Measurements from ENCODE around the gene RHAG.

RHAG gene

DNA sequence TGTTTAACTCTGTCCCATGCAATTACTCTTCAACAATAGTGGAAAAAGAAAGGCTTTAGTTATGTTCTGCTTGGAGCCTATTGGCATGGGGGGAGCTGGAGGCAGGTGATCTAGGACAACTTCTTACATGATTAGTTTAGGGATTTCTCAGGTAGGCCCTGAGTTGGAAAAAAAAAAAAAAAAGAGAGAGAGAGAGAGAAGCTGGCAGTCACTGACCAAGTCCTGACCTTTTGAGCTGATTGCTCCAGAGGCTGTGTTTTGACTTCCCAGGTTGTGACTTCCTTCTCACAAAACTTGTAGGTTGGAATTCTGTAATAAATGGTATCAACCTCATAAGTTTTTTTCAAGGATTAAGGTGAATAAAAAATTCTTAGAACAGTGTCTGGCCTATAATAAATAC lies 78.4 kb downstream of the RHAG start:
- no peak for DNase-seq

DNA sequence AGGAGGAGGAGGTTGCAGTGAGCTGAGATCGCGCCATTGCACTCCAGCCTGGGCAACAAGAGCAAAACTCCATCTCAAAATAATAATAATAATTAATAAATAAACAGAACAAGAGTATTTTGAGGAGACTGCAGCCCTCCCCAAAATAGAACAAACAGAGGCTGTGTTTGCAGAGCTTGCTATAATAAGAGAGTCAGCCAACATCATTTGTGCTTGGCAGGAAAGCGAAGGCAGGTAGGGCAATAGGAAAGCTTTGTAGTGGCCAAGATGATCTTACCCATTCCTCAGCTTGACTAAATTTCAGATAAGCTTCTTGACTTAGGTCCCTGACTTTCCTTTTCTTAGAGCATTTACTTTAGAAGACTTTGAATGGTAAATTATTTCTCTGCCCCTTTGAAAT lies 79.5 kb downstream of the RHAG start:
- no peak for DNase-seq

DNA sequence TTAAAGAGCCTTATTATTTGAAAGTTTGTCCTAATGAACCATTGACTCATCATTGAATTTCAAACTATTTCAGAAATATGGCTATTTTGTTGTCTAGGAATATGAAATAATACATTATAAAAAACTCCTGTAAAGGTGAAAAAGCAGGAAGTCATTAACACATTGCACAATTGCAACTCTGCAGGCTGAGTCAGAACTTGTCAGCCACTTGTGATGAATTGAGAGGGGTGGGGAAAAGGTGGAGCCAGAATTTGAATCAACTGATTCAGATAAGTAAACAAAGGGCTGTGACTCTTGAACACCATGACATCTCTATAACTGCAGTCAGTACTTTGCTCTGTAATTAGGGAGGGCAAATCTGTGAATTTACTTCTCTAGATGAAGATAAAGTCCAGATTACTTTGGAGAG lies 80.2 kb downstream of the RHAG start:
- no peak for DNase-seq

DNA sequence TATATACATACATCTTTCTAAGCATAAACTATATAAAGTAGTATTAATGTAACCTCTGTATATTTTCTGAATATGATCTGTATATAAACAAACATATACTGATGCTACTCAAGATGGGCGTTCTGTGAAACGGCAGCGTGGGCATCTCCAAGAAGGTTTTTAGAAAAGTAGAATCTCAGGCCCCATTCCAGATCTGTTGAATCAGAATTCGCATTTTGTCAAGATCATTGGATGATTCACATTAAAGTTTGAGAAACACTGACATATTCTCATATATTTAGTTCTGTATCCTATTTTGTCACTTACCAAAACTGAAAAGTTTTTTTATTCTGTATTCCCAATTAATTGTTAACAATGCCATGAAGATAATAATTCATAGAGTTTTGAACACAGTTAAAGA lies 80.7 kb downstream of the RHAG start:
- no peak for DNase-seq
